ENCODE measurements around the gene DXO.
"Not testable (repeated sequence)": the region's sequence is repeated elsewhere in the genome, so short reads cannot be mapped to it uniquely, and the experiment has no call there.

DXO gene

GRCh38 chr6:31971993-31972708, at the start of gene DXO:
Gene DXO (minus strand): TSS chr6:31972138. CDS start chr6:31971675, 463 bp downstream.
- peak; percentile 93 for DNase-seq (ENCODE audit: low read depth)

- not testable (repeated sequence) for DNase-seq (ENCODE audit: low read depth)
Observed at GRCh38 chr6:32014547-32014946, 42.6 kb upstream of the DXO start, which contains the start of gene C4B. Gene C4B (plus strand): TSS chr6:32014795. CDS start chr6:32014846, 51 bp downstream.

- DNase-seq (ENCODE audit: low read depth): not testable (repeated sequence)
Observed at GRCh38 chr6:32013738-32014137, 41.8 kb upstream of the DXO start.

- DNase-seq (ENCODE audit: low read depth): not testable (repeated sequence)
Observed at GRCh38 chr6:32012941-32013617, 41.1 kb upstream of the DXO start.

- DNase-seq (ENCODE audit: low read depth): not testable (repeated sequence)
Observed at GRCh38 chr6:32010856-32011530, 39.1 kb upstream of the DXO start.

DNA sequence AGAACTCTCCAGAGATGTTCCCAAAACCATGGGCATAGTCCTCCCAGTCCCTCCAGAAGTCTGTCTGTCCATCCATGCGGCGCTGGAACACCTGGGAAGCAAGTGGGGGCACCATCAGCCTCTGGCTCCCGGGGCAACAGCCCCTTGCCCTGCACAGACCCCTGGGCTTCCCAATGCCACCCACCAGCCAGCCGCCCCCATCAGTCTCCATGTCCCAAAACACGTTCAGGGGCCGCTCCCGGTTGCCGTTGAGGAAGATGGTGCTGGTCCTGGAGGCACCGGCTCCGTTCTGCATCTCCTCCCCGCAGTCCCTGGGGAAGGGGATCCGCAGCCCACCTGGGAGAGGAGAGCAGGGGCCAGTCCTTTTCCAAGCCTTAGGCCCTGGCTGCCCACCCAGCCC, 37.6 kb upstream of the DXO start:
- DNase-seq (ENCODE audit: low read depth): not testable (repeated sequence)

GRCh38 chr6:32008616-32009015, 36.7 kb upstream of the DXO start:
- not testable (repeated sequence) for DNase-seq (ENCODE audit: low read depth)

DNA sequence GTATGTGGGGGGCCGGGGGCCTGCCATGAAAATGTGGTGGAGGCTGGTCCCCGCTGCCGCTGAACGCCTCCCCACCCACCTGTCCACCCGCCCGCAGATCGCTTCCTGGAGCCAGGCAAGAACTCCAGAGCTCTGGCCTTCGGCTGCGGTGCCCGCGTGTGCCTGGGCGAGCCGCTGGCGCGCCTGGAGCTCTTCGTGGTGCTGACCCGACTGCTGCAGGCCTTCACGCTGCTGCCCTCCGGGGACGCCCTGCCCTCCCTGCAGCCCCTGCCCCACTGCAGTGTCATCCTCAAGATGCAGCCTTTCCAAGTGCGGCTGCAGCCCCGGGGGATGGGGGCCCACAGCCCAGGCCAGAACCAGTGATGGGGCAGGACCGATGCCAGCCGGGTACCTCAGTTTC, 36.1 kb upstream of the DXO start:
- DNase-seq (ENCODE audit: low read depth): not testable (repeated sequence)

- DNase-seq (ENCODE audit: low read depth): not testable (repeated sequence)
Observed at GRCh38 chr6:32007086-32007485, 35.1 kb upstream of the DXO start.

DNA sequence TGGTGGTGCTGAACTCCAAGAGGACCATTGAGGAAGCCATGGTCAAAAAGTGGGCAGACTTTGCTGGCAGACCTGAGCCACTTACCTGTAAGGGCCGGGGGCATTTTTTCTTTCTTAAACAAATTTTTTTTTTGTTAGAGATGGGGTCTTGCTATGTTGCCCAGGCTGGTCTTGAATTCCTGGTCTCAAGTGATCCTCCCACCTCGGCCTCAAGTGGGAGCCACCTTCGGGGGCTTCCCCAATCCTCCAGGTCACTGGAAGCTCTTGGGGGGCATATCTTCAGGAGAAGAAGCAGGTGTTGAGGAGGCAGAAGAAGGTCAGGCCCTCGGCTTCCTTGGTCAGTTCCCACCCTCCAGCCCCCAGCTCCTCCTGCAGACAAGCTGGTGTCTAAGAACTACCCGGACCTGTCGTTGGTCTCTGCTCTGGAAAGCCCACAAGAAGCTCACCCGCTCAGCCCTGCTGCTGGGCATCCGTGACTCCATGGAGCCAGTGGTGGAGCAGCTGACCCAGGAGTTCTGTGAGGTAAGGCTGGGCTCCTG, 34.1 kb upstream of the DXO start:
- not testable (repeated sequence) for DNase-seq (ENCODE audit: low read depth)

- not testable (repeated sequence) for DNase-seq (ENCODE audit: low read depth)
Observed at GRCh38 chr6:32005538-32005880, 33.6 kb upstream of the DXO start.

GRCh38 chr6:32004864-32005537, 33.1 kb upstream of the DXO start:
- DNase-seq (ENCODE audit: low read depth): not testable (repeated sequence)

DNA sequence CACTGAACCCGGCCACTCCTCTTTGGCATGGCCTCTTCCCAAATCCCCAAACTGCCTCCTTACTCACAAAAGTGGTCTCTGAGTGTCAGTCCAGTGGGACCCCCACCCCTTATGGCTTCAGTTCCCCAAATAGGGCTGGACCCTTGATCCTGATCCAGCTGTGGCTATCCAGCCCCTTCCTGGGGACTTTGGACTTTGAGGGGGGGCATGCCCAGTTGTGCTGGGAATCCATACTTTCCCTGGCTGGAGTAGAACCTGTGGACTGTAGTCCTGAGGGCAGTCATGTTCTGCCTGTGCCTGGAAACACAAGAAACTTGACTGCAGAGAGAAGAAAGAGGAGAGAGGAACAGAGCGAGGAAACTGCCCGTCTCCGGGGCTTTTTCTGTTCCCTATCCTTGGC, 32.5 kb upstream of the DXO start:
- DNase-seq (ENCODE audit: low read depth): not testable (repeated sequence)

GRCh38 chr6:32003301-32003700, 31.4 kb upstream of the DXO start:
- DNase-seq (ENCODE audit: low read depth): not testable (repeated sequence)

- DNase-seq (ENCODE audit: low read depth): not testable (repeated sequence)
Observed at GRCh38 chr6:32002546-32003268, 30.8 kb upstream of the DXO start.

DNA sequence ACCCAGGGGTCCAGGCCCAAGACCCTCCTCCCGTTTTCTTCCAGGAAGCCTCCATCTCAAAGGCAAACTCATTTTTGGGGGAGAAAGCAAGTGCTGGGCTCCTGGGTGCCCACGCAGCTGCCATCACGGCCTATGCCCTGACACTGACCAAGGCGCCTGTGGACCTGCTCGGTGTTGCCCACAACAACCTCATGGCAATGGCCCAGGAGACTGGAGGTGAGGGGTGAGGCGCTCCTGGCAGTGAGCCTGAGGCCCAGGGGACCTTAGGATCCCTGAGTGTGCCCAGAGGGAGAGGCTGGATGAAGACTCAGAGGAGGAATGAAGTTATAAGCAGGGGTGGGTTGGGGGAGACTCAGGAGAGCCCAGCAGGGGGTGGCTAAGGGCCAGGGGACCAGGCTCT, 24.4 kb upstream of the DXO start:
- not testable (repeated sequence) for DNase-seq (ENCODE audit: low read depth)

- not testable (repeated sequence) for DNase-seq (ENCODE audit: low read depth)
Observed at GRCh38 chr6:31994421-31994820, 22.5 kb upstream of the DXO start.

- not testable (repeated sequence) for DNase-seq (ENCODE audit: low read depth)
Observed at GRCh38 chr6:31989363-31989762, 17.4 kb upstream of the DXO start.

DNA sequence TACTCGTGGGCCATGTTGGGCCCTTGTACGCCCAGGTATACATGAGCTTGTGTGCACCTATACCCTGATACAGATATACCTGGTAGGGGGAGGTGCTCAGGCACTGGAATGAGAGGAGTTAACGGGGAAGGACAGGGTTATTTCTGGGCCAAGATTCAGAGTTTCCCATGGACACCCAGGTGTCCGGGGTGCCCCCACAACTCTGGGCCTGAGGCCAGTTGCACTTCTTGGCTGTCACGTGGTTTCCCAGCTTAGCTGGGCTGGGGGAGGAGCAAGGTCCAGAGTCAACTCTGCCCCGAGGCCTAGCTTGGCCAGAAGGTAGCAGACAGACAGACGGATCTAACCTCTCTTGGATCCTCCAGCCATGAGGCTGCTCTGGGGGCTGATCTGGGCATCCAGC, 9.8 kb upstream of the DXO start, which contains the start of gene C4A:
Gene C4A (plus strand): TSS at position 314 of the 400 bp plus-strand sequence. CDS start 51 bp downstream, at position 365.
- DNase-seq (ENCODE audit: low read depth): not testable (repeated sequence)

GRCh38 chr6:31980998-31981397, 9.1 kb upstream of the DXO start:
- DNase-seq (ENCODE audit: low read depth): not testable (repeated sequence)
